OCI-LY3 (cell line): ENCODE measurements around the gene LRRN2.

Source experiments
- EZH2phosphoT487 ChIP-seq: fragments of 200-600 bp; shearing (Covaris generic); IDR thresholded peaks from 2 replicates; pipeline ENCODE4 v1.6.1; 2018; ENCODE audit warnings: antibody characterized with exemption, mixed run types, low read depth
- TF ChIP-seq, protein P1 (sequence below): fragments of 200-600, 300-600 bp; sonication (generic); IDR thresholded peaks from 2 replicates; pipeline ENCODE4 v1.5.1; 2014; ENCODE audit warnings: antibody characterized with exemption, low read length, low read depth

DNA sequence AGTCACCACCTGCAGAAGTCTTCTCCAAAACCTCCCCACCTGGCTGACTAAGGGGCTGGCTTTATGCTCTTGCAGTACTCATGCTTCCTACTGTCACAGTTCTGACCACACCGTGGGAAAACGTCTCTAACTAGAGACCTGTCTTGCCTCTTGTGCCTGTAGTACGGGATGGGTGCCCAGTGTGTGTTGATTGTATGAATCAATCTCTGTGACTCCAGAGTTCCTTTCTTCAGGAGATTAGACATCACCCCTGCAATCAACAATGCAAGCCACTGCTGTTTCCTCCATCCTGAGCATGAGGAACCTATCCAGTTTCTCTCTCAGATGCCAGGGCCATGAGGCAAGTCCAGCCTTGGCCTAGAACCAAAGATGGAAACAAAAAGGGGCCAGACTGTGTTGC is 64.1 kb downstream of the LRRN2 start:
- TF ChIP-seq, protein P1, sequence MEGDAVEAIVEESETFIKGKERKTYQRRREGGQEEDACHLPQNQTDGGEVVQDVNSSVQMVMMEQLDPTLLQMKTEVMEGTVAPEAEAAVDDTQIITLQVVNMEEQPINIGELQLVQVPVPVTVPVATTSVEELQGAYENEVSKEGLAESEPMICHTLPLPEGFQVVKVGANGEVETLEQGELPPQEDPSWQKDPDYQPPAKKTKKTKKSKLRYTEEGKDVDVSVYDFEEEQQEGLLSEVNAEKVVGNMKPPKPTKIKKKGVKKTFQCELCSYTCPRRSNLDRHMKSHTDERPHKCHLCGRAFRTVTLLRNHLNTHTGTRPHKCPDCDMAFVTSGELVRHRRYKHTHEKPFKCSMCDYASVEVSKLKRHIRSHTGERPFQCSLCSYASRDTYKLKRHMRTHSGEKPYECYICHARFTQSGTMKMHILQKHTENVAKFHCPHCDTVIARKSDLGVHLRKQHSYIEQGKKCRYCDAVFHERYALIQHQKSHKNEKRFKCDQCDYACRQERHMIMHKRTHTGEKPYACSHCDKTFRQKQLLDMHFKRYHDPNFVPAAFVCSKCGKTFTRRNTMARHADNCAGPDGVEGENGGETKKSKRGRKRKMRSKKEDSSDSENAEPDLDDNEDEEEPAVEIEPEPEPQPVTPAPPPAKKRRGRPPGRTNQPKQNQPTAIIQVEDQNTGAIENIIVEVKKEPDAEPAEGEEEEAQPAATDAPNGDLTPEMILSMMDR, result no peak
- TF ChIP-seq EZH2phosphoT487, result no peak
